ENCODE measurements around the gene CBX4.

CBX4 gene

DNA sequence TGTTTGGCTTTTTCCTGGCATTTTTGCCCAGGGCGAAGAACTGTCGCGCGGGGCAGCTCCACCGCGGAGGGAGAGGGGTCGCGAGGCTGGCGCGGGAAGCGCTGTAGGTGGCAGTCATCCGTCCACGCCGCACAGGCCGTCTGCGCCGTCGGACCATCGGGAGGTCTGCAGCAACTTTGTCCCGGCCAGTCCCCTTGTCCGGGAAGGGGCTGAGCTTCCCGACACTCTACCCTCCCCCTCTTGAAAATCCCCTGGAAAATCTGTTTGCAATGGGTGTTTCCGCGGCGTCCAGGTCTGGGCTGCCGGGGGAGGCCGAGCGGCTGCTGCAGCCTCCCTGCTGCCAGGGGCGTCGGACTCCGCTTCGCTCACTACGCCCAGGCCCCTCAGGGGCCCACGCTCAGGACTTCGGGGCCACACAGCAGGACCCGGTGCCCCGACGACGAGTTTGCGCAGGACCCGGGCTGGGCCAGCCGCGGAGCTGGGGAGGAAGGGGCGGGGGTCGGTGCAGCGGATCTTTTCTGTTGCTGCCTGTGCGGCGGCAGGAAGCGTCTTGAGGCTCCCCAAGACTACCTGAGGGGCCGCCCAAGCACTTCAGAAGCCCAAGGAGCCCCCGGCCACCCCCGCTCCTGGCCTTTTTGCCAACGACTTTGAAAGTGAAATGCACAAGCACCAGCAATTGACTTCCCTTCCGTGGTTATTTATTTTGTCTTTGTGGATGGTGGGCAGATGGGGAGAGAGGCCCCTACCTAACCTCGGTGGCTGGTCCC lies 2.3 kb upstream of the CBX4 start:
- FAIRE-seq = no peak

DNA sequence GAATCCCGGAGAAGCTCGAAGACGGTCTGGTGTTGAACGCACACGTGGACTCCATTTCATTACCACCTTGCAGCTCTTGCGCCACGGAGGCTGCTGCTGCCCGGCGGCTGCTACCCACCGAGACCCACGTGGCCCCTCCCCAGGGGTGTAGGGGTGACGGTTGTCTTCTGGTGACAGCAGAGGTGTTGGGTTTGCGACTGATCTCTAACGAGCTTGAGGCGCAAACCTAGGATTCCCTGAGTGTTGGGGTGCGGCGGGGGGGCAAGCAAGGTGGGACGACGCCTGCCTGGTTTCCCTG lies 1.7 kb upstream of the CBX4 start:
- FAIRE-seq = no peak

- FAIRE-seq = no peak
Measured at GRCh38 chr17:79840269-79840988, 1.2 kb upstream of the CBX4 start.

DNA sequence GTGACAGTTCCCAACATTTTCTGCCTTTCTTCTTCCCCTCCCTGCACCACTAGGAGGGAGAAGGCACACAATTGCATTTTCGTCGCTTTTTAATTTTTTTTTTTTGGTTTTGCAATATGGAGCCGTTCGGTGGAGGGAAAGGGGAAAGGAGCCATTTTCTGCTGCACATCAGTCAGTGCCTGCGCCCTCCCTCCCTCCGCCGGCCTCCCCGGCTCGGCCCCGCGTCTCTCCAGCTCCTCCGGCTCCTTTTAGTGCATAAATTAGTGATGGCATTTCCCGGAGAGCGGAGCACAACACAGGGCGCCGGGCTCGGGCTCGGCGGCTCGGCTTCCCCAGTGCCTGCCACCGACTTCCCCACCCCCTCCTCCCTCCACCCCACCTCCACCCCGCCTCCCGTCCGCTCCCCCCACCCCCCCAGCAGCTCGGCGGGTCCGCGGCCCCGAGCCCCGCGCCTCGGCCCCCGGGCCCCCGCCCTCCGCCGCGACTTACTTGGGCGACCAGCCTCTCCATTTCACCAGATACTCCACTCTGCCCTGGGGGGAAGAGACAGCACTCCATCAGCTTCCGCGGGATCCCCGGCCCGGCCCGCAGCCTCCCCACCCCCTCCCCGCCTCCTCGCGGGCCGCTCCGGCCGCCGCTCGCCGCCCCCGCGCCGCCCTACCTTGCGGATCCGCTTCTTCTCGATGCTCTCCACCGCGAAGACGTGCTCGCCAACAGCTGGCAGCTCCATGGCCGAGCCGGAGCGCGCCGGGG lies 542 bp downstream of the CBX4 start:
- FAIRE-seq = no peak

GRCh38 chr17:79837888-79838521 lies 1.2 kb downstream of the CBX4 start:
- FAIRE-seq = no peak

DNA sequence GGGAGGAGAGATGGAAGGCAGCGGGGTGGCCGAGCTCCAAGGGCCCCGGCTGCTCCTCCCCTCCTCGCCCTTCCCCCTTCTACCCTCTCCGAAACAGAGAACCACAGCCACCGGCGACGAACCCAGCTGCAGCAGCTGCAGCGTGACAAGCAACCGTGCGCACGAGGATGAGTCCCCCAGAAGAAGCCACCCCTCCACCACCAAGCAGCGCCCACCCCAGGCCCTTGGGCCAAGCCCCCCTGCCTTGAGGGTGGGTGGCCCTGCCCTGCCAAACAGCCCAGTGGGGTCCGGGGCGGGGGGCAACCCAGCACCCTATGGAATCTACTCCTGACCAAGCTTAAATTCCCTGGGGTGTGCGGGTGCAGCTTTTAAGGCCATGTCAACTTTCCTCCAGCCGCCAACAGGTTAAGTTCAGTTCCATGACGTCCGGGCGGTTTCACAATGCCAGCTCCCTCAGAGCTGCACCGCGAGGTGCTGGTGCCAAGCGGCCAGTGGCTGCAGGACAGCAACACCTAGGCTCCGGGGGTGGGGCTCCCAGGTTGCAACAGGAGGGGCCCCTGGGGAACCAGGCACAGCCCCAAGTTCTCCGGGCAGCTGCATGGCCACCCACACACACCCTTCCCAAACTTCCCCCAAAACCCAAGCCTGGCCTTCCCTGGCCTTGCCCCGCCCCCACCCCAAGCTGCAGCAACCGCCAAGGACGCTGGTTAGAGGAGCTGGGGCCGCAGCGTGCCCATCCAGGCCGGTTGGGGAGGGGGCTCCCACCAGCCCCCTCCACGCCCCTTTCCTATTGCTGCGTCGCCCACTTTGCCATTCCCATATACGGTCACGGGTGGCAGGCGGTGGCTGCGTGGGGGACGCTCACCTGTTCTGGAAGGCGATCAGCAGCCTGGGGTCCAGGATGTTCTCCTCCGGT lies 2.0 kb downstream of the CBX4 start:
- no peak for FAIRE-seq

- FAIRE-seq = no peak
Measured at GRCh38 chr17:79836510-79836971, 2.7 kb downstream of the CBX4 start.

DNA sequence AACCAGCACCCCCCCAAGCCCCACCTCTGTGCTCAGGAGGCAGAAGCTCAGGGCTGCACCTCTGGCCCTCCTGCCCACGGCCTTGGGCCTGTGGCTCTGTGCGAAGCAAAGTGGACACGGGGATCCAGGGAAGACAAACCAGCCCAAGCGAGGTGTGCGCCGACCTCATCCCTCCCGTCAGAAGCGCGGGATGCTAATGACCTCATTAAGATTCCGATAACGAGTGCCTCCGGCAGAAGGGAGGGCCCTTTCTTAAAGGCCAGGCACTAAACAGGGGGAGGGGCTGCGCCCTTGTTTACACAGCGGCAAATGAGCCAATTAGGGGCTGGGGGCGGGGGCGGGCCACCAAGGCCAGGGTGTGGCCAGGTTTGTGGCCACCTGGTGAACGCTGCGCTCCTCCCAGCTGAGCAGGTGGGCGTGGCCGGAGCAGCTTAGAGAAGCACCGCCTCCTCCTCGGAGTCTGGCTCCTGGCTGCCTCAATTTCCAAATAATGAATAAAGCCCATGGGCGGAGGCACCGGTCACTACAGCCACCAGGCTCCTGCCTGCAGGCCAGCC lies 3.2 kb downstream of the CBX4 start:
- FAIRE-seq = no peak

GRCh38 chr17:79835470-79835899 lies 3.8 kb downstream of the CBX4 start:
- no peak for FAIRE-seq

DNA sequence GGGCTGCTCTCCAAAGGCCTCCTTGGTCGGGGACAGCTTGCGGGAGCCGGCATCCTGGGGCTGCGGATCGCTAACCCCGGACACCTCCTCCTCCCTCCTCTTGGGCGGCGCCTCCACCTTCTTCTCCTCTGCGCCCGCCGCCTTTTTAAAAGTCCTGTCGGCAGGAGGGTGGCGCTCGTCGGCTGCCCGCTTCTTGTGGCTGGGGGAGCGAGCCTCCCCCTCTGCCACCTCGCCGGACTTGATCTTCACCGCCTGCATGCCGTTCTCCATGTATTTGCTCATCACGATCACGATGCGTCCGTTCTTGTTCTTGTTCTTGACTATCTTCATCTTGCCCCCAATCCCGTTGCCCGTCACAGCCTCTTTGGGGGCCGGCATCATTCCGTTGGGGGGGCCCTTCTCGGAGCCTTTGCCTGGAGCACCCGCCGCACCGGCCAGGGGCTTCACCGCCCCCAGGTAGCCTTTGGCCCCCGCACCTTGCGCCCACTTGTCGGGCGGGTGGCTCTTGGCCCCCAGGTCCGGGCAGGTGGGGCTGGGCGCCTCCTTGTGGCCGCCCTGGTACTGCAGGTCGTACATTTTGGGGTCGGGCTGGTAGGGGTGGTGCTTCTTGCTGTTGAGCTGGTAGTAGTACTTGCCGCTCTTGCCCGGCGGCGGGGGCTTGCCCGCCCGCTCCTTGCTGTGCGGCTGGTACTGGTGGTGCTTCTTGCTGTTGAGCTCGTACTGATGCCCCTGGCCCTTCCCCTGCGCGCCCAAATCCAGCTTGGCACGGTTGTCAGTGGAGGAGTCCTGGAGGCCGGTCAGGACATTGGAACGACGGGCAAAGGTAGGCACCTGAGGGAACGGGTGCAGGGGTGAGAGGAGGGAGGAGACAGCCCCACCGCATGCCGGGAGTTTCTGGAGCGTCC lies 4.4 kb downstream of the CBX4 start:
- no peak for FAIRE-seq

DNA sequence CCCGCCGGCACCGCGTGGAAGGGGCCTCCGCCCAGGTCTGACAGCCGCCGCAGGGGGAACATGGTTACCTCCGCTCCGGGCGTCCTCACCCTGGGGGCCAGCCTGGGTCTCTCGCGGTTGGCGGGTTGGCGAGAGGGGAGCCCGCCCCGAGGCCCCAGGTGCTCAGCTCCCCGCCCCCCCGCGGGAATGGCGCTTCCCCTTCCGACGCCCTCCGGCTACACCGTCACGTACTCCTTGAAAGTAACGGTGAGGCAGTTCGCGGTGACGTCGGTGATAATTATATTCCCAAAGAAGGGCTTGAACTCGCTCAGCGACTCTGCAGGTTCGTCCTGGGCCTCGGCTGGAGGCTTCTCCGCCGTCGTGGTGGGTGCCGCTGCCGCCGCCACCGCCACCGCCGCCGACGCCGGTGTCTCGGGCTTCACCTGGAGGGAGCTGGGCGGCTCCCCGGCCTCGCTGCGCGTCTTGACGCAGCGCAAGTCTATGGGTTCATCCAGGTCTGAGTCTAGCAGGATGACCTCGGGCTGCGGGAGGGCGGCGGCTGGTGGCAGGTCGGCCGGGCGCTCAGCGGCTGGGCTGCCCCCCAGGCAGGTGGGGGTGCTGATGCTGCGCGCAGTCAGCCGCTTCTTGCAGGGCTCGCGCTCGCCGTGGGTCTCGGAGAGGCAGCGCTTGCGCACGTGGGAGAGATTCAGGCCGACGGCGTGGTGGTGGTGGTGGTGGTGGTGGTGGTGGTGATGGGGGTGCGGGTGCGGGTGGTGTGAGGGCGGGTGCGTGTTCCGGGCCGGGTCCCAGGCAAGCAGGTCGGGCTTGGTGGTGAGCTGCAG lies 5.3 kb downstream of the CBX4 start:
- FAIRE-seq = no peak

DNA sequence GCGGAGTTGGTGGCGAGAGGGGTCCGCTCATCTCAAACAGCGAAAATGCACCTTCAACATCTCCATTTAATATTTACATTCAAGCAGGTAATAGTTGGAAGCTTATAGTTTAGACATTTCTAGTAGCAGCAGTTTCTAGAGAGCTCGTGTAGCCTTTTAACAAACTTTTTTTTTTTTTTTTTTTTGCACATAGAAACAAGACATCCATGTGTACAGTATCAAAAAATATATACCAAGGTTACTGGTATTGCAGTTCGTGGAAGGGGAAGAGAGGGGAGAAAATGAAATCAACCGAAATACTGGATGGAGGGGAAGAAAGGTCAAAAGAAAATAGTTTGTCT lies 6.2 kb downstream of the CBX4 start:
- no peak for FAIRE-seq

- no peak for FAIRE-seq
Measured at GRCh38 chr17:79832218-79833109, 6.8 kb downstream of the CBX4 start.

GRCh38 chr17:79831265-79832217 lies 7.7 kb downstream of the CBX4 start:
- no peak for FAIRE-seq

- FAIRE-seq = no peak
Measured at GRCh38 chr17:79830763-79831264, 8.4 kb downstream of the CBX4 start.

DNA sequence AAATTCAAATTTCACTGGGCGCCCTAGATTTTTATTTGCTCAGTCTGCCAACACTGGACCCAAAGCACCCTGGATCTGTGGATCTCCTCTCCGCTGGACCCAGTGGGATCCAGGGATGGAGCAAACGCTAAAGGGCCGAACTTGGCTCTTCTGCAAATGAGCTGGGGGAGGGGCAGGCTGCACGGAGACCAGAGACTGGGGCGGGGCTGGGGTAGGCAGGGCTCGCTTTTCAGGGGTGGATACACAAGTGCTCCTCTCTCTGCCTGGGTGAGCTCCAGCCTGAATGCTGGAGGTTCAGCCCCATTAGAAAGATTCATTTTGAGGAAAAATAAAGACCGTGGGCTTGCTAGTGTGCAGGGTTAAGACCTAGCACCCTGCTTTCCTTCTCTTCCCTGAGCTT lies 8.9 kb downstream of the CBX4 start:
- FAIRE-seq = no peak

DNA sequence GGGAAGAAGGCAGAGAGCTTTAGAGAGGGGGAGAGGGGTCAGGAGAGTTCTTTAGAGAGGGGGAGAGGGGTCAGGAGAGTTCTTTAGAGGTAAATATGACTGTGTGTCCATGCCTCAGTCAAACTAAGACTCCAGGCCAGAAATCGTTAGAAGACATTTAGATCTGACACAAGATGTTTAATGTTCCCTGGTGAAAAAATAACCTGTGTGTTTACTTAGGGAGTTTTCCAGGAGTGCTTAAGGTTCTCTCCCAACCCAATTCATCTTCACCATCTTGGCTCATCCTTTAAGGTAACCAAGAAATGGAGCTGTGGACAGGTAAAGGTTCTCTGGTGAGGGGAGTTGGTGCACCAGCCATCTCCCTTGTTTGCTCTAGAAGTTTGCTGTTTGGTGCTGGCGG lies 9.8 kb downstream of the CBX4 start:
- FAIRE-seq = no peak

DNA sequence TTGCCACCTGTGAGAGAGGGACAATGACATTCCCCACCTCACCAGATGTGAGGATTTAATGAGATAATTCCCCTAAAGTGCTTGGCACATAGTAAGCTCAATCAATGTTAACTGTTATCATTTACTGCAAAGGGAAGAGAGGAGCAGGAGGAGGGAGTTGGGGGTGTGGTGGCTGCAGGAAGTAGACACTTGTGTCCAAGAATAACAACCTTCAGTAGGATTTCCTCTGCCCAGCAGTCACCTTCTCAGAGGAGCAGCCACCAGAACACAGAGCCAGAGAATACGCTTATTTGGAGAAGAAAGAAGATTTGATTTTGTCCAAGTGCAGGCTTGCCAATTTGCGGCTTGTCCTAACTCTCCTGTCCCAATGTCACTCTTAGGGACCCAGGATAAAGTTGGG lies 10.2 kb downstream of the CBX4 start:
- no peak for FAIRE-seq
